SK-N-SH treated with all-trans-retinoic acid at 6 μM for 48 hours (cell line): ENCODE results near the gene P2RX4.

ENCODE experiments used
- ARNTL ChIP-seq: fragments of 450-650 bp; formaldehyde crosslinking; IDR thresholded peaks from 2 replicates; pipeline ENCODE4 v1.5.0; 2020; ENCODE audit warnings: low read depth, mild to moderate bottlenecking, moderate library complexity, borderline replicate concordance
- CSDC2 ChIP-seq: fragments of 250-450 bp; sonication (Bioruptor Pico); IDR thresholded peaks from 2 replicates; pipeline ENCODE4 v1.5.0; 2020; ENCODE audit warnings: mild to moderate bottlenecking, moderate library complexity
- TCF4 ChIP-seq: fragments of 250-450 bp; sonication (Bioruptor Pico); IDR thresholded peaks from 2 replicates; pipeline ENCODE4 v1.8.0; 2021; ENCODE audit warnings: mild to moderate bottlenecking, moderate library complexity, borderline replicate concordance
- ZFP3 ChIP-seq: fragments of 250-450 bp; sonication (Bioruptor Pico); IDR thresholded peaks from 2 replicates; pipeline ENCODE4 v1.5.0; 2020; ENCODE audit warnings: mild to moderate bottlenecking, moderate library complexity
- TF ChIP-seq, protein P1 (sequence below): fragments of 250-450 bp; sonication (Bioruptor Pico); IDR thresholded peaks from 2 replicates; pipeline ENCODE4 v1.5.1; 2020; ENCODE audit warnings: low read depth, mild to moderate bottlenecking, moderate library complexity
- TF ChIP-seq, protein P2 (sequence below): fragments of 250-450 bp; sonication (Bioruptor Pico); IDR thresholded peaks from 2 replicates; pipeline ENCODE4 v1.8.0; 2021; ENCODE audit warnings: low read depth, mild to moderate bottlenecking, moderate library complexity, borderline replicate concordance

DNA sequence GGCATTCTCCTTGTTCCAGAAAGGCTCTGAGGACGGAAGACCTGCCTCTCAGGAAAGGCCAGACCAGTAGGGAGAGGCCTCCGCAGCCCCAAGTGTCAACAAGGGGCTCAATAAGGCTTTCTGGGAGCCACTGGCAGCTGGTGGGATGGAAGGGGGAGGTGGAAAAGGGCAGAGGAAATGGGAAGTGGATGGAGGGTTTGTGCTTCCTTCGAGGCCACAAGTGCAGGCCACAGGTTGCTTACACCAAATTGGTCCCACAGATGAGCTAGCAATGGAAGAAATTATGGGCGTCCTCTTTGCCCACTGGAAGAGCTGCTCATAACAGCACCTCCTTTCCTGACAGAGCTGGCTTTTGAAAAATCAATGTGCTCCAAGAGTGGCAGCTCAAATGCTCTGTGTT is 28.2 kb downstream of the P2RX4 start:
- no peak for TF ChIP-seq CSDC2 (CRISPR knock-in tag)
- TF ChIP-seq TCF4 (CRISPR knock-in tag), result no peak
- TF ChIP-seq, protein P1, sequence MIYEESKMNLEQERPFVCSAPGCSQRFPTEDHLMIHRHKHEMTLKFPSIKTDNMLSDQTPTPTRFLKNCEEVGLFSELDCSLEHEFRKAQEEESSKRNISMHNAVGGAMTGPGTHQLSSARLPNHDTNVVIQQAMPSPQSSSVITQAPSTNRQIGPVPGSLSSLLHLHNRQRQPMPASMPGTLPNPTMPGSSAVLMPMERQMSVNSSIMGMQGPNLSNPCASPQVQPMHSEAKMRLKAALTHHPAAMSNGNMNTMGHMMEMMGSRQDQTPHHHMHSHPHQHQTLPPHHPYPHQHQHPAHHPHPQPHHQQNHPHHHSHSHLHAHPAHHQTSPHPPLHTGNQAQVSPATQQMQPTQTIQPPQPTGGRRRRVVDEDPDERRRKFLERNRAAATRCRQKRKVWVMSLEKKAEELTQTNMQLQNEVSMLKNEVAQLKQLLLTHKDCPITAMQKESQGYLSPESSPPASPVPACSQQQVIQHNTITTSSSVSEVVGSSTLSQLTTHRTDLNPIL (CRISPR knock-in tag), result no peak
- no peak for TF ChIP-seq ARNTL
- TF ChIP-seq, protein P2, sequence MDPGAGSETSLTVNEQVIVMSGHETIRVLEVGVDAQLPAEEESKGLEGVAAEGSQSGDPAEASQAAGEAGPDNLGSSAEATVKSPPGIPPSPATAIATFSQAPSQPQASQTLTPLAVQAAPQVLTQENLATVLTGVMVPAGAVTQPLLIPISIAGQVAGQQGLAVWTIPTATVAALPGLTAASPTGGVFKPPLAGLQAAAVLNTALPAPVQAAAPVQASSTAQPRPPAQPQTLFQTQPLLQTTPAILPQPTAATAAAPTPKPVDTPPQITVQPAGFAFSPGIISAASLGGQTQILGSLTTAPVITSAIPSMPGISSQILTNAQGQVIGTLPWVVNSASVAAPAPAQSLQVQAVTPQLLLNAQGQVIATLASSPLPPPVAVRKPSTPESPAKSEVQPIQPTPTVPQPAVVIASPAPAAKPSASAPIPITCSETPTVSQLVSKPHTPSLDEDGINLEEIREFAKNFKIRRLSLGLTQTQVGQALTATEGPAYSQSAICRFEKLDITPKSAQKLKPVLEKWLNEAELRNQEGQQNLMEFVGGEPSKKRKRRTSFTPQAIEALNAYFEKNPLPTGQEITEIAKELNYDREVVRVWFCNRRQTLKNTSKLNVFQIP, result no peak
- TF ChIP-seq ZFP3 (CRISPR knock-in tag), result no peak
